SKM-1 treated with dmso at 0.1 percent for 144 hours (cell line): ENCODE results near the gene CNOT4.

Experiments
- DNase-seq: peaks from one replicate; lab custom pipeline; 2025; ENCODE audit not compliant: unreplicated experiment; lab: John Stamatoyannopoulos, UW

The CNOT4 gene

GRCh38 chr7:135405969-135406368, 103.9 kb downstream of the CNOT4 start:
- no peak for DNase-seq

DNA sequence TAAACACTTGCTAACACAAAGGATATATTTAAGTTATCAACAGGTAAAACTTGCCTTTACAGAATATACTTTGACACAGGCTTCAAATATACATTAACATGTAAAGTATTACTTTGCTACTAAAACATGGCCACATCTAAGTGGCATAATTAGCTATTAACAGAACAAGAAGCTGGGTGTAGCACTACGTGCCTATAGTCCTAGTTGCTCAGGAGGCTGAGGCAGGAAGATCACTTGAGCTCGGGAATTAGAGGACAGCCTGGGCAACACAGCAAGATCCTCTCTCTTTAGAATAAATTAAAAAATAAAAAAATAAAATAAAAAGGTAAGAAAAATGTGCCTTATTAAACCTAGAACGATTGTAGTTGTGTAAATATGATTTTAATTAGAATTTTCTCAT, 106.6 kb downstream of the CNOT4 start:
- no peak for DNase-seq

- DNase-seq, result no peak
Measured at GRCh38 chr7:135397689-135398088, 112.2 kb downstream of the CNOT4 start.

- DNase-seq, result no peak
Measured at GRCh38 chr7:135392701-135393100, 117.2 kb downstream of the CNOT4 start.

- DNase-seq, result no peak
Measured at GRCh38 chr7:135391514-135391913, 118.4 kb downstream of the CNOT4 start.

DNA sequence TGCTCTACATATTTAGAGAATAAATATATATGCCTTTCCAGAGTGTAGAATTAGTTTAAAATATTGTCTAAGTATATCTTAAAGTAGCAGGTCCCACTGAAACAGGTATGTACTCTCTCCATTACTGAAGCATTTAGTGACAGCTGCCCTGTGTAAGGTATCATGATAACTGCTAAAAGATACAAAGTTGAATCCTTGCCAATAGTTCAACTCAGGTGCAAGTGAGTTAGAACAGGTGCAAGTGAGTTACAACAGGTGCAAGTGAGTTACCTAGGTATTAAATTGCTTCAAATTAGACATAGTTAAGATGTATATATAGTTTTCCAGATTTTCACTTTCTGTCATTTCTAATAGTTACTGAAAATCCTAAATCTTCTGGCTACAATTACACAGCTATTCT, 119.1 kb downstream of the CNOT4 start:
- DNase-seq, result no peak

GRCh38 chr7:135389971-135390370, 119.9 kb downstream of the CNOT4 start:
- no peak for DNase-seq

GRCh38 chr7:135388616-135389015, 121.3 kb downstream of the CNOT4 start:
- DNase-seq, result no peak

DNA sequence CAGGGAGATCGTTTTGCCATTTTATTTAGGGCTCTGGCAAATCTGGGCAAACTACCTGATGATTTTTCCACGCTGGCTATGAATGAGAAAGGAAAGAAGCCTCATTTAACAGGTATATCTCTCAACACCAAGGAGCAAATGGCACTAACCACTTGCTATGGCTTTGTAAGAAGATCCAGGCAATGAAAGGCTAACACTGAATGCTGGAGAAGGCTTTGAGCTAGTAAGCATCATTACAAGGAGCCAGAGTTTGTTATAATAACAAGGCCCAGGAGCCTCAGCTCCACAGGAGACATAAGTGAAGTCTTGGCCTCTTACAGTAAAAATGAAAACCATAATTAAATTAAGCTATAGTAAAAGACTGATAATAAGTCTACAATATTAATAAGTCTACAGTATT, 123.1 kb downstream of the CNOT4 start:
- no peak for DNase-seq

- no peak for DNase-seq
Measured at GRCh38 chr7:135386181-135386580, 123.7 kb downstream of the CNOT4 start.

GRCh38 chr7:135385209-135385608, 124.7 kb downstream of the CNOT4 start:
- DNase-seq, result no peak

DNA sequence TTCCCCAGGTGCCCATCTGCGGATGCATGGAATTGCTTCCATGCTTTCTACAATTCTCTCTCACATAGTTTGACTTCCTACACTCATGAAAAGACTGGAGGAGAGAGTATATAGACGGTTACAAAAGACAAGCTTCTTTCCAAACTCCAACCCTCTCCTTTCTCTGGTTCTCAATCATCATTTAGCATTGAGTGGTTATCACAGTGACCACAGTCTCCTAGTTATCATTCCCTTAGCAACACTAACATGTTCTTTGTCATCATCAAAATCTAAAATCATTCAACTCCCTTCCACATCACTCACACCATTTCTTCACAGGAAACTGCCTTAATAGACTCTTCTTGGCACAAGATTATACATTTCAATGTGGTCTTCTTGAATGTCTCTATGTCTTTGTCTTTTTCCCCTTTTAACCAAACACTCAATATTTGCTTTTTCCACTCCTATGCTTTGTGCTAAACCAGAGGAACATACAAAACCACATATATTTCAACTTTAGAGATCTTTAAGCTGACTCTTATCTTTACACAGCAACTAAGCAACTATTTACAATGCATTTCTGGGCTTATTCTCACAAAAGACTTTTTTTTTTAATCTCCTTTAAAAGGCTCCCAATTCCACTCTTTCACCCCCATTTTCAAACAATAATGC, 126.3 kb downstream of the CNOT4 start:
- no peak for DNase-seq

GRCh38 chr7:135382173-135382572, 127.7 kb downstream of the CNOT4 start:
- no peak for DNase-seq

DNA sequence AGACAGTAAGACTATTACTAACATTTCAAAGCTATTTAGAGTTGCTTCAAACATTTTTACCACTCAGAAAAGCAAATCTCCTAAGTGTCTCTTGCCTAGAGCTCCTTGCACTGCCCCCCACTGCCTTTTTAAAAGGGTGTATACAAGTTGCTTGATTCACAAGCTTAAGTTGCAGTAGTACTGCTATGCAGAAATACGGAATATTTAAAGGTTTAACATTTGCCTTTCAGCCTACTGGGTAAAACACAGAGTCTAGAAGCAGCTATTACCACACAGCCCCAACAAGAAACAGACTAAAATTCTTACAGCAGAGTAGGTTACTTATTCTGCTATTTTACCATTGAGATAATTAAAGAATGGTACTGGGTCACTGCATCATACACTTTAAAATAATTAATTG, 128.5 kb downstream of the CNOT4 start:
- no peak for DNase-seq

DNA sequence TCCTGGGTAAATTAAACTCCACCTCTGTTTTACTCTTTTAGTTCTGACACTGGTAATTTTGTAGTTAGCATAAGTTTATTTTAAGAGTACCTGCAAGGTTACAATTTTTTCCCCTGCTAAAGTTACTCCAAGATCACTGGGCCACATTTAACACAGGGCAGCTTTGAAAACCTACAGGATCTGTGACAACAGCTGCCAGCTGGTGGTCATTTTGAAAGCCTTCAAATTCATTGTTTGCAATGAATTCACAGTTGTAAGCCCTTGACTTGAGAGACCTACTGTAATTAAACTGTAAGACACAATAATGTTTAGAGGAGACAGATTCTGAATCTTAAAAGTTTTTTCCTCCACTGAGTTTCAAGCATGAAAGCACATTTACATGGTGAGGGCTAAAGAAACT, 129.6 kb downstream of the CNOT4 start:
- no peak for DNase-seq

DNA sequence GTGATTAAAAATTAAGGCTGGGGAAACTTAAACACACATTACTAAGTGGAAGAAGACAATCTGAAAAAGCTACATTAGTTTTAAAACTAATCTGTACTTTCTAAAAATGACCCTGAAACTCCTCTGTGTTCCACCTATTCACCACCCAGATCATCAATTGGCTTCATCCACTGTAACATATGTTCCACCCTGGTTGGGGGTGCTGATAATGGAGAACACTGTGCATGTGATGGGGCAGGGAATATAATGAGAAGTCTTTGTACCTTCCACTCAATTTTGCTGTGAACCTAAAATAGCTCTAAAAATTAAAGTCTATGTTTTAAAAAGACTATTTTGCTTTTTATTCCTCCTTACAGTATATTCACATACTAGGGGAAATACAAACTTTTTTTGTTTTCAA, 132.7 kb downstream of the CNOT4 start:
- no peak for DNase-seq

- DNase-seq, result no peak
Measured at GRCh38 chr7:135375908-135376699, 133.8 kb downstream of the CNOT4 start.

DNA sequence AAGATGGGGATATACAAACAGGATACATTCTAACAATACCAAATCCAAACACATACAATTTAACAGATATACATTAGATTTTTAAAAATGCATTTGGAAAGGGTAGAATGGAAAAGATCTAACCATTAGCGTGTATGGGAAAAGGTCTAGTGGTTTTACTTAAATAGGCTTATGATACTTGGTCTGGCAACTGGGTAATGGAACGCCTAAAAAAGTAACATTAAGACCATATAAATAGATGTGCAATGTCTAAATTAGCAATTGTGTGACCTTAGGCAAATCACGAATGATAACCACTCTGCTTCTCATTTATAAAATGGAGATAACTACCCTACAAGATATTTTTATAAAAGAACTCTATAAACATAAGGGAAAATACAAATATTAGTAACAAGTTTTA, 135.2 kb downstream of the CNOT4 start:
- no peak for DNase-seq

DNA sequence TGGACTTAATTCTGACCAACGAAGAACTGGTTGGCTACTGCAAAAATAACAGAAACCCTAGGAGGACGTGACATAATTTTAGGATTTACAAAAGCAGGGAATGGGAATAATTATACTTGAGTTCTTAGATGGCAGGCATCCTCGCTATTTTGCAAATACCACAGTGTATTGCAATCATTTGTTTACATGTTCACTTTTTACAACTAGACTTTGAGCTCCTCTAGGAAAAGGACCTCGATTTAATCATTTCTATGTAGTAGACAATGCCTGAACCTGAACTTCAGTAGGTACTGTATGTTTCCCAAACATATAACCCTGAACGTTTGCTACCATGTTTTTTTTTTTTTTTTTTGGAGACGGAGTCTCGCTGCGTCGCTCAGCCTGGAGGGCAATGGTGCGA, 137.7 kb downstream of the CNOT4 start:
- DNase-seq, result no peak

DNA sequence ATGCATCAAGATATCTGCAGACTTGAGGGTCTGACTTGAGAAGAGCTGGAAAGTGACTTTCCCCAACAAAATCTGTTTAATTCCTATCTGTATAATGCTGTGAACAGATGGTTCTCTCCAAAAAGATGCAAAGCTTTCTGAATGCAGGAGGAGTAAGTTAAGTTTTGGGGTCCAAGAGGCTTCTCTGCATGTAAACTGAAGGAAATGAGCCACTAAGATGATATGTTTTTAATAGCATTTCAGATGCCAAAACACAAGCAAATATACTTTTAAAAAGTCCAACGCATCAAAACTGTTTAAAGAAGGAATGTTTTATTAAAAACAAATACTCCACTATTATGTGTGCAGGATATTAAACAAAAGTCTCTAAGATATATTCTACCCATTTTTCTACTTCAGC, 139.2 kb downstream of the CNOT4 start:
- DNase-seq, result no peak

DNA sequence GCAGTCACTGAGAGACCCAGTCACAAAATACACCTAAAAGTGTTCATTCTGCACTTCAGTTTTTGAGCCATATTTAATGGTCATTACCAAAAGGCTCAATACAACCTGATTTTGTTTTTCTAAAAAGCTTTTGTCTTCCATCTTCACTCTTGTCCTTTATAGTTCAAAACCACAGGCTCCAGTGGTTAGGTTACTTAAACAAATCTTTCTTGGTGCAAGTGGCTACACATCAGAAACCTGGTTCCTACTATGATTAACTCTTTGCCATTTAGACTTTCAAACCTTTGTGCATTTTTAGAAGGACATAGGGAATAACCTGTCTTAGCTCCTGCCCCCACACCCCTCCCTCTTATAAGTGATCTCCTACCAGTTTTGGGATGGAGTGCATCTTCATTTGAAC, 140.5 kb downstream of the CNOT4 start:
- DNase-seq, result no peak

DNA sequence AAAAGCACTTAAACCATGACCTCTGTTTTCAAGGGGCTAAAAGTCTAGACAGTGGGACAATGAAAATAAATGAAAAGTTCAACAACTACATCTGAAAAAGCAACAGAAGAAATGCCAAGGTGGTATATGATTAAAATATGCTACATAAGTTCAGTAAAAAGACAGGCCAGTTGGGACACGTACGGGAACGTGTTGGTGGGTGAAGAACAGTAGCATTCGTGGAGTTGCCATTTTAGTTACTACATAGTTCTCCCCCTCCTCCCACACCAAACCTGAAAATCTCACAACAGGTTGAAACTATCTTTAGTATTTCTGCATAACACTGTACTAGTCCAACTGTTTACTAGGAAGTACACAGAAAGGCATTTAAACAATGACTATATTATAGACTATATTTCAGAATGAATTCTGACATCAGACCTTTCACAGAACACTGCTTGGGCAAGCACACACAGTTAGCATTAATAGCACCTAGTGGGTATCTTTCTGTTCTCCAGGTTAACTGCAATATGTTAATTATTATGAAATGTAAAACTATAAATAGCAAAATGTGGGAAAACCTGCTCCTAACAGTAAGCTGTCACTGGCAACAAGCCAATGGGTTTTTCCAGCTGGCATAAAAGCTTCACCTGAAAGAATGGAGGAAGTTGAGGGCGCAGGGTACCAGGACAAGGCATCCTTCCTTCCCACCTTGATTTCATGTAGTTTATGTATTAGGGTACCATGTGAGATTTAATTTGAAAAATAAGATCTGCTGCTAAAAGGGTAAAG, 141.3 kb downstream of the CNOT4 start:
- no peak for DNase-seq
